Measurements from ENCODE around the gene NINJ1. TPM values are rescaled to one million over a fixed set of nuclear protein-coding genes. Genes with fewer than 3 reads are reported as not detected.

NINJ1 gene
- total RNA-seq, 1 experiment from 2014 or later, result 26.7 TPM

- H3K36me3 ChIP-seq (ENCODE audit: control insufficient read depth, insufficient read depth, low read length), result no peaks in the 10 kb centered on the region; the same call in 1 of the 2 replicates
- ATAC-seq (no peak), DNase-seq (ENCODE audit: low read depth, low spot score) (no peak)
- CTCF ChIA-PET, result interaction anchor here (0.6 kb wide), 1 partner anchor 183 kb away, joined by 6 read pairs; no protein-coding TSS in a partner anchor
- H3K9me3 ChIP-seq (ENCODE audit: control insufficient read depth, insufficient read depth, low read depth, low read length), result no peaks in the 10 kb centered on the region
- no peak for TF ChIP-seq TCF7L2 (IDR thresholded peaks at IDR 0.05; ENCODE audit: low read depth, low read length)
- TF ChIP-seq POLR2AphosphoS5 (IDR thresholded peaks at IDR 0.05; ENCODE audit: low read depth, low read length), result no peak
- TF ChIP-seq, protein P1, sequence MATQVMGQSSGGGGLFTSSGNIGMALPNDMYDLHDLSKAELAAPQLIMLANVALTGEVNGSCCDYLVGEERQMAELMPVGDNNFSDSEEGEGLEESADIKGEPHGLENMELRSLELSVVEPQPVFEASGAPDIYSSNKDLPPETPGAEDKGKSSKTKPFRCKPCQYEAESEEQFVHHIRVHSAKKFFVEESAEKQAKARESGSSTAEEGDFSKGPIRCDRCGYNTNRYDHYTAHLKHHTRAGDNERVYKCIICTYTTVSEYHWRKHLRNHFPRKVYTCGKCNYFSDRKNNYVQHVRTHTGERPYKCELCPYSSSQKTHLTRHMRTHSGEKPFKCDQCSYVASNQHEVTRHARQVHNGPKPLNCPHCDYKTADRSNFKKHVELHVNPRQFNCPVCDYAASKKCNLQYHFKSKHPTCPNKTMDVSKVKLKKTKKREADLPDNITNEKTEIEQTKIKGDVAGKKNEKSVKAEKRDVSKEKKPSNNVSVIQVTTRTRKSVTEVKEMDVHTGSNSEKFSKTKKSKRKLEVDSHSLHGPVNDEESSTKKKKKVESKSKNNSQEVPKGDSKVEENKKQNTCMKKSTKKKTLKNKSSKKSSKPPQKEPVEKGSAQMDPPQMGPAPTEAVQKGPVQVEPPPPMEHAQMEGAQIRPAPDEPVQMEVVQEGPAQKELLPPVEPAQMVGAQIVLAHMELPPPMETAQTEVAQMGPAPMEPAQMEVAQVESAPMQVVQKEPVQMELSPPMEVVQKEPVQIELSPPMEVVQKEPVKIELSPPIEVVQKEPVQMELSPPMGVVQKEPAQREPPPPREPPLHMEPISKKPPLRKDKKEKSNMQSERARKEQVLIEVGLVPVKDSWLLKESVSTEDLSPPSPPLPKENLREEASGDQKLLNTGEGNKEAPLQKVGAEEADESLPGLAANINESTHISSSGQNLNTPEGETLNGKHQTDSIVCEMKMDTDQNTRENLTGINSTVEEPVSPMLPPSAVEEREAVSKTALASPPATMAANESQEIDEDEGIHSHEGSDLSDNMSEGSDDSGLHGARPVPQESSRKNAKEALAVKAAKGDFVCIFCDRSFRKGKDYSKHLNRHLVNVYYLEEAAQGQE (IDR thresholded peaks at IDR 0.05; ENCODE audit: insufficient read depth in 1 of 2, low read depth in 2 of 2, low read length in 1 of 2), result no peak
- TF ChIP-seq, protein P2, sequence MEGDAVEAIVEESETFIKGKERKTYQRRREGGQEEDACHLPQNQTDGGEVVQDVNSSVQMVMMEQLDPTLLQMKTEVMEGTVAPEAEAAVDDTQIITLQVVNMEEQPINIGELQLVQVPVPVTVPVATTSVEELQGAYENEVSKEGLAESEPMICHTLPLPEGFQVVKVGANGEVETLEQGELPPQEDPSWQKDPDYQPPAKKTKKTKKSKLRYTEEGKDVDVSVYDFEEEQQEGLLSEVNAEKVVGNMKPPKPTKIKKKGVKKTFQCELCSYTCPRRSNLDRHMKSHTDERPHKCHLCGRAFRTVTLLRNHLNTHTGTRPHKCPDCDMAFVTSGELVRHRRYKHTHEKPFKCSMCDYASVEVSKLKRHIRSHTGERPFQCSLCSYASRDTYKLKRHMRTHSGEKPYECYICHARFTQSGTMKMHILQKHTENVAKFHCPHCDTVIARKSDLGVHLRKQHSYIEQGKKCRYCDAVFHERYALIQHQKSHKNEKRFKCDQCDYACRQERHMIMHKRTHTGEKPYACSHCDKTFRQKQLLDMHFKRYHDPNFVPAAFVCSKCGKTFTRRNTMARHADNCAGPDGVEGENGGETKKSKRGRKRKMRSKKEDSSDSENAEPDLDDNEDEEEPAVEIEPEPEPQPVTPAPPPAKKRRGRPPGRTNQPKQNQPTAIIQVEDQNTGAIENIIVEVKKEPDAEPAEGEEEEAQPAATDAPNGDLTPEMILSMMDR (IDR thresholded peaks at IDR 0.05), result no peak
- TF ChIP-seq SIN3A (IDR thresholded peaks at IDR 0.05; ENCODE audit: borderline replicate concordance, insufficient read depth, low read depth, low read length), result no peak
- H3K27ac ChIP-seq (ENCODE audit: low read length), result no peak overlapping the region
- peaks cover 20% of the 10 kb centered on the region for H3K4me1 ChIP-seq (ENCODE audit: control insufficient read depth, insufficient read depth, low read length)
- BruUV-seq (replicated peaks), result no TSS peak
- POLR2A ChIA-PET, result no interaction called here
- in situ Hi-C loops (cut with HindIII; ENCODE audit: low pct_unique_long_range_greater_than_20kb, low sequenced_read_pairs), result no loop called here
- no peak overlapping the region for H3K4me3 ChIP-seq (ENCODE audit: low read depth in 2 of 2, low read length in 2 of 2)
- intact Hi-C loops (cut with micrococcal nuclease; ENCODE audit: unreplicated experiment), result no loop called here
- H3K27me3 ChIP-seq (ENCODE audit: control insufficient read depth, insufficient read depth, low read length), result no peaks in the 10 kb centered on the region
Observed at GRCh38 chr9:93130861-93131481, 3.1 kb downstream of the NINJ1 start.

DNA sequence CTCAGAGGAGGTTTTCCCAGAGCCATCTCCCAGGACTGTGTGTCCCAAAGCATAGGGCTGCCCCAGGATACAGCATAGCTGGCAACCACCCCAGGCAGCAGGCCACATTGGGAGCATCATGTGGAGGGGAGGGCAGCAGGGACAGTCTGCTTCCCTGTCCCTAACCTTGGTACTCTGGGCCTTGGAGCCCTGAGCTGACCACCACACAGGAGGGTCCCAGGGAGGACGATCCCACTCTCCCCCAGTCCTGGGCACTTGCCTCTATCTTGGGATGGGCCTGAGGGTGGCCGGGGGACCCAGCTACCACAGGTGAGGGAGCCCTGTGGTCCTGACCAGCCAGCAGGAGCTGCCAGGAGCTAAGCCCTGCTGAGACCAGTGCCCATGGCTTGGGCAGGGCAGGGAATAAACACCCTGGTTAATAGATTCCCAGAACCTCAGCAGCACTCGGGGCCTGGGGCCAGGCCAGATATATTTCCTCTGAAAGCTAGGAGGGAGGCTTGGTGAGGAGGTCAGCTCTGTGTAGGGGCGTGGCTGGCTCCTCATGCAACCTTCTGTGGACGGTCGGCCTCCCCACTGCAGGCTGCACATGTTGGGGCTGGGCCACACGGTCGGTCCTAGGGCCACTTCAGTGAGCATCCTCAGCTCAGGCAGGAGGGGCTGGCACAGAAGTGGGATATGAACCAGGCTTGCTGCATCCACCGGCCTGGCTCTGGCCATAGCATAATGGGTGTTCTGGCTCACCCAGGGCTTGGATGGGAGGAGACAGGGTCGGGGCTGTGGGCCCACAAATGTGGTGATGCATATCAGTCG, 4.2 kb downstream of the NINJ1 start:
- Histone ChIP-seq H3K9me3 (ENCODE audit: control insufficient read depth, insufficient read depth, low read depth, low read length) (no peaks in the 10 kb centered on the region), H3K27me3 (ENCODE audit: control insufficient read depth, insufficient read depth, low read length) (no peaks in the 10 kb centered on the region), H3K36me3 (ENCODE audit: control insufficient read depth, insufficient read depth, low read length) (no peaks in the 10 kb centered on the region; the same call in 1 of the 2 replicates), H3K4me3 (ENCODE audit: low read depth in 2 of 2, low read length in 2 of 2) (no peak overlapping the region), H3K27ac (ENCODE audit: low read length) (no peak overlapping the region), H3K4me1 (ENCODE audit: control insufficient read depth, insufficient read depth, low read length) (peaks cover 19% of the 10 kb centered on the region)
- DNase-seq (ENCODE audit: low read depth, low spot score), result no peak
- ChIA-PET CTCF (no interaction called here), POLR2A (no interaction called here)
- ATAC-seq, result no peak
- in situ Hi-C loops (cut with HindIII; ENCODE audit: low pct_unique_long_range_greater_than_20kb, low sequenced_read_pairs) (no loop called here), intact Hi-C loops (cut with micrococcal nuclease; ENCODE audit: unreplicated experiment) (no loop called here)
- BruUV-seq (replicated peaks), result no TSS peak
- TF ChIP-seq, protein P1 (IDR thresholded peaks at IDR 0.05; ENCODE audit: insufficient read depth in 1 of 2, low read depth in 2 of 2, low read length in 1 of 2), result no peak
- no peak for TF ChIP-seq POLR2AphosphoS5 (IDR thresholded peaks at IDR 0.05; ENCODE audit: low read depth, low read length)
- TF ChIP-seq TCF7L2 (IDR thresholded peaks at IDR 0.05; ENCODE audit: low read depth, low read length), result no peak
- TF ChIP-seq SIN3A (IDR thresholded peaks at IDR 0.05; ENCODE audit: borderline replicate concordance, insufficient read depth, low read depth, low read length), result no peak
- TF ChIP-seq, protein P2 (IDR thresholded peaks at IDR 0.05), result no peak
